CD8-positive, alpha-beta memory T cell (primary cell): ENCODE measurements around the gene CFAP65. TPM values are rescaled to one million over a fixed set of nuclear protein-coding genes. Genes with fewer than 3 reads are reported as not detected.
A peak's percentile ranks its signal among the peaks of the same experiment; 100 is the strongest.

ENCODE experiments used
- CTCF ChIA-PET: fragments of 350-600 bp; sonication (Branson Sonifier 250); formaldehyde crosslinking; loops from one replicate; lab custom pipeline; 2021; ENCODE audit warnings: antibody characterized with exemption; lab: Charles Lee
- POLR2A ChIA-PET: fragments of 350-600 bp; sonication (Branson Sonifier 250); formaldehyde crosslinking; loops from one replicate; lab custom pipeline; 2021; ENCODE audit warnings: antibody characterized with exemption; lab: Charles Lee
- DNase-seq, 5 donors: peaks; one replicate each; pipeline versions ENCODE4 v3.0.0 to v3.0.0-alpha.2; 2020 to 2022; ENCODE audit warnings: mixed read lengths in 1 of 5
- H3K27ac ChIP-seq: one replicate; pipeline ENCODE4 v1.7.0; 2013; ENCODE audit warnings: low read depth, mild to moderate bottlenecking, low read length, moderate library complexity
- H3K27me3 ChIP-seq: 2 replicates; pipeline ENCODE4 v1.7.0; 2013; ENCODE audit warnings: low read length, mild to moderate bottlenecking; ENCODE audit not compliant: insufficient read depth, poor library complexity, severe bottlenecking
- H3K36me3 ChIP-seq: 2 replicates; pipeline ENCODE4 v1.7.0; 2013; ENCODE audit warnings: mild to moderate bottlenecking, low read length, moderate library complexity; ENCODE audit not compliant: insufficient read depth
- H3K4me1 ChIP-seq: 2 replicates; pipeline ENCODE4 v1.7.0; 2013; ENCODE audit warnings: mild to moderate bottlenecking, low read length, moderate library complexity; ENCODE audit not compliant: insufficient read depth
- H3K4me3 ChIP-seq: 2 replicates; pipeline ENCODE4 v1.7.0; 2013; ENCODE audit warnings: mild to moderate bottlenecking, low read length
- H3K9me3 ChIP-seq: 2 replicates; pipeline ENCODE4 v1.7.0; 2013; ENCODE audit warnings: mild to moderate bottlenecking, low read length
- H3K27ac Mint-ChIP-seq, 8 donors: one replicate each; pipeline ENCODE4 v1.8.0; 2020 to 2021; ENCODE audit warnings: mixed read lengths in 8 of 8, mild to moderate bottlenecking in 6 of 8, inconsistent platforms in 3 of 8, moderate library complexity in 3 of 8
- H3K27me3 Mint-ChIP-seq, 2 donors: one replicate each; pipeline ENCODE4 v1.8.0; 2020 to 2021; ENCODE audit warnings: mixed read lengths in 2 of 2, mild to moderate bottlenecking in 1 of 2, moderate library complexity in 1 of 2
- H3K36me3 Mint-ChIP-seq, 3 donors: one replicate each; pipeline ENCODE4 v1.8.0; 2020 to 2021; ENCODE audit warnings: mixed read lengths in 3 of 3, inconsistent platforms in 1 of 3, mild to moderate bottlenecking in 1 of 3
- H3K4me1 Mint-ChIP-seq, 3 donors: one replicate each; pipeline ENCODE4 v1.8.0; 2020 to 2021; ENCODE audit warnings: mixed read lengths in 3 of 3, inconsistent platforms in 1 of 3, mild to moderate bottlenecking in 1 of 3
- H3K4me3 Mint-ChIP-seq, 7 donors: one replicate each; pipeline ENCODE4 v1.8.0; 2020 to 2021; ENCODE audit warnings: mixed read lengths in 7 of 7, mild to moderate bottlenecking in 6 of 7, moderate library complexity in 4 of 7, inconsistent platforms in 2 of 7
- H3K9me3 Mint-ChIP-seq, 5 donors: one replicate each; pipeline ENCODE4 v1.8.0; 2020 to 2022; ENCODE audit warnings: mixed read lengths in 5 of 5, mild to moderate bottlenecking in 3 of 5, moderate library complexity in 2 of 5, inconsistent platforms in 1 of 5
- polyA plus RNA-seq: library from polyadenylated mRNA; unstranded; fragments of 300-500 nt; fragmentation: Illumina TruSeq; gene quantifications from one replicate; pipeline ENCODE4 v1.2.3, GENCODE V29; 2021
- total RNA-seq, 2 experiments: library from RNA; stranded (reverse); gene quantifications; one replicate each; pipeline ENCODE4 v1.2.3, GENCODE V29; 2021

CFAP65 gene
- total and polyA plus RNA-seq, 3 experiments from 2014 or later: not detected

GRCh38 chr2:218979846-218980734, 61.2 kb downstream of the CFAP65 start:
- Mint-ChIP-seq H3K9me3 (no peaks in the 10 kb centered on the region), H3K4me3 (peak overlapping the region; percentile 68 to 90 (median 78)), H3K27me3 (peaks cover 48 to 77% of the 10 kb centered on the region in 2 donors), H3K36me3 (no peaks in the 10 kb centered on the region), H3K4me1 (peaks cover 16 to 43% (median 23%) of the 10 kb centered on the region in 3 donors), H3K27ac (no peak overlapping the region)
- no peaks in the 10 kb centered on the region for H3K9me3 ChIP-seq
- DNase-seq: peak; percentile 71 to 86 (median 73)
- H3K27ac ChIP-seq: no peak overlapping the region
- H3K4me1 ChIP-seq: peaks cover 35% of the 10 kb centered on the region
- H3K4me3 ChIP-seq: peak overlapping the region; percentile 32
- no peaks in the 10 kb centered on the region for H3K36me3 ChIP-seq
- ChIA-PET CTCF (interaction anchor here (0.5 to 3.0 kb wide), 35 partner anchors 8 to 339 kb away, joined by 3 to 28 read pairs (median 5); partner anchors contain the start of genes CDK5R2, CFAP65 and CRYBA2), POLR2A (interaction anchor here (1.0 kb wide), 1 partner anchor 87 kb away, joined by 3 read pairs; no protein-coding TSS in a partner anchor)
- H3K27me3 ChIP-seq: peaks cover 46% of the 10 kb centered on the region

GRCh38 chr2:218975060-218975777, 66.1 kb downstream of the CFAP65 start:
- Mint-ChIP-seq H3K4me1 (peaks cover 0 to 7% (median 7%) of the 10 kb centered on the region in 3 donors), H3K36me3 (no peaks in the 10 kb centered on the region), H3K4me3 (no peak overlapping the region), H3K27ac (no peak overlapping the region), H3K9me3 (no peaks in the 10 kb centered on the region), H3K27me3 (peaks cover 43 to 77% of the 10 kb centered on the region in 2 donors)
- H3K27me3 ChIP-seq: peaks cover 13% of the 10 kb centered on the region
- H3K36me3 ChIP-seq: no peaks in the 10 kb centered on the region
- H3K27ac ChIP-seq: no peak overlapping the region
- H3K4me1 ChIP-seq: peaks cover 5% of the 10 kb centered on the region
- no peak overlapping the region for H3K4me3 ChIP-seq
- no peak for DNase-seq
- ChIA-PET POLR2A (interaction anchor here (0.7 kb wide), 1 partner anchor 294 kb away, joined by 4 read pairs; no protein-coding TSS in a partner anchor), CTCF (interaction anchor here (1.0 to 1.2 kb wide), 2 partner anchors 54 to 99 kb away, joined by 3 read pairs; no protein-coding TSS in a partner anchor)
- H3K9me3 ChIP-seq: no peaks in the 10 kb centered on the region

GRCh38 chr2:218970894-218971293, 70.4 kb downstream of the CFAP65 start:
- ChIA-PET POLR2A (no interaction called here), CTCF (interaction anchor here (1.3 kb wide), 1 partner anchor 9 kb away, joined by 6 read pairs; no protein-coding TSS in a partner anchor)
- Histone ChIP-seq H3K27ac (no peak overlapping the region), H3K27me3 (peaks cover 8% of the 10 kb centered on the region), H3K36me3 (no peaks in the 10 kb centered on the region), H3K4me1 (no peaks in the 10 kb centered on the region), H3K9me3 (no peaks in the 10 kb centered on the region), H3K4me3 (no peak overlapping the region)
- no peaks in the 10 kb centered on the region for H3K9me3 Mint-ChIP-seq
- H3K27me3 Mint-ChIP-seq: peaks cover 33 to 67% of the 10 kb centered on the region in 2 donors
- DNase-seq: no peak
- H3K4me3 Mint-ChIP-seq: no peak overlapping the region
- no peaks in the 10 kb centered on the region for H3K4me1 Mint-ChIP-seq
- H3K27ac Mint-ChIP-seq: no peak overlapping the region
- no peaks in the 10 kb centered on the region for H3K36me3 Mint-ChIP-seq

GRCh38 chr2:218964041-218964771, 77.1 kb downstream of the CFAP65 start:
- POLR2A ChIA-PET: no interaction called here
- DNase-seq: no peak
- Mint-ChIP-seq H3K36me3 (peaks cover 0 to 7% (median 0%) of the 10 kb centered on the region in 3 donors), H3K27me3 (peaks cover 58 to 69% of the 10 kb centered on the region in 2 donors), H3K27ac (no peak overlapping the region), H3K9me3 (peaks cover 0 to 5% (median 0%) of the 10 kb centered on the region in 5 donors), H3K4me3 (peak overlapping the region in 1 of 7 donors; percentile 35), H3K4me1 (peaks cover 8 to 30% (median 9%) of the 10 kb centered on the region in 3 donors)
- Histone ChIP-seq H3K4me1 (peaks cover 11% of the 10 kb centered on the region), H3K36me3 (no peaks in the 10 kb centered on the region), H3K9me3 (no peaks in the 10 kb centered on the region), H3K27ac (no peak overlapping the region), H3K4me3 (no peak overlapping the region), H3K27me3 (peaks cover 40% of the 10 kb centered on the region)
- CTCF ChIA-PET: interaction anchor here (5.1 kb wide), 1 partner anchor 17 kb away, joined by 28 read pairs; no protein-coding TSS in a partner anchor

- Mint-ChIP-seq H3K4me3 (no peak overlapping the region), H3K27me3 (peaks cover 64 to 71% of the 10 kb centered on the region in 2 donors), H3K4me1 (peaks cover 12 to 36% (median 14%) of the 10 kb centered on the region in 3 donors), H3K9me3 (peaks cover 0 to 5% (median 0%) of the 10 kb centered on the region in 5 donors), H3K27ac (no peak overlapping the region), H3K36me3 (peaks cover 0 to 7% (median 0%) of the 10 kb centered on the region in 3 donors)
- no peaks in the 10 kb centered on the region for H3K9me3 ChIP-seq
- H3K27me3 ChIP-seq: peaks cover 44% of the 10 kb centered on the region
- H3K36me3 ChIP-seq: no peaks in the 10 kb centered on the region
- POLR2A ChIA-PET: no interaction called here
- H3K4me1 ChIP-seq: peaks cover 11% of the 10 kb centered on the region
- no peak for DNase-seq
- CTCF ChIA-PET: interaction anchor here (0.6 to 5.1 kb wide), 2 partner anchors 17 kb away, joined by 5 to 28 read pairs; no protein-coding TSS in a partner anchor
- H3K27ac ChIP-seq: no peak overlapping the region
- H3K4me3 ChIP-seq: no peak overlapping the region
Measured at GRCh38 chr2:218963601-218964000, 77.7 kb downstream of the CFAP65 start.

- Histone ChIP-seq H3K4me1 (peaks cover 11% of the 10 kb centered on the region), H3K4me3 (no peak overlapping the region), H3K9me3 (no peaks in the 10 kb centered on the region), H3K36me3 (no peaks in the 10 kb centered on the region), H3K27ac (no peak overlapping the region), H3K27me3 (peaks cover 48% of the 10 kb centered on the region)
- Mint-ChIP-seq H3K4me3 (no peak overlapping the region), H3K27me3 (peaks cover 69 to 73% of the 10 kb centered on the region in 2 donors), H3K27ac (no peak overlapping the region), H3K4me1 (peaks cover 12 to 37% (median 18%) of the 10 kb centered on the region in 3 donors), H3K9me3 (peaks cover 0 to 6% (median 0%) of the 10 kb centered on the region in 5 donors), H3K36me3 (peaks cover 0 to 7% (median 0%) of the 10 kb centered on the region in 3 donors)
- POLR2A ChIA-PET: no interaction called here
- peak; percentile 35 to 71 (median 40) for DNase-seq
- CTCF ChIA-PET: interaction anchor here (0.6 to 1.6 kb wide), 2 partner anchors 17 kb away, joined by 5 read pairs; no protein-coding TSS in a partner anchor
Measured at GRCh38 chr2:218962859-218963492, 78.3 kb downstream of the CFAP65 start.
